ENCODE measurements around the gene KLHL8. TPM values are rescaled to one million over a fixed set of nuclear protein-coding genes. Genes with fewer than 3 reads are reported as not detected.

KLHL8 gene
- total RNA-seq, 1 experiment from 2014 or later: 15.4 TPM

DNA sequence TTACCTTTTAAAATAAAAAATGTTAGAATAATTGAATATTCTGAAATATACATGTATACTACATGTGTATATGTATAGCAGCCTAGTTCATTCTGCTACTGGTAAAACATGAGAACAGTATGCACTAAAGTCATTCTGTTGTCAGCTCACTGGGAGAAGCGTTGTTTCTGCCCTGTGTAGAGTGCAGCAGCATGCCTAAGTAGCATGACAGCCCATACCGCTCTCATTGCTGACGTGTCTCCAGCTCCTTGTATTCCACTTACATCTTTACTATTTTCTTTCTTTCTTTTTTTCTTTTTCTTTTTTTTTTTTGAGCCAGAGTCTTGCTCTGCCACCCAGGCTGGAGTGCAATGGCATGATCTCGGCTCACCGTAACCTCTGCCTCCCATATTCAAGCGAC is 90.7 kb downstream of the KLHL8 start:
- Histone ChIP-seq H3K4me1 (ENCODE audit: insufficient read depth, low read length, poor library complexity, severe bottlenecking) (peaks cover 9% of the 10 kb centered on the region), H3K27me3 (replicated peaks; ENCODE audit: insufficient read depth, low read depth, low read length, poor library complexity) (no peaks in the 10 kb centered on the region), H3K36me3 (ENCODE audit: insufficient read depth, low read length, poor library complexity, severe bottlenecking) (peaks cover 71% of the 10 kb centered on the region), H3K9me3 (ENCODE audit: low read depth, low read length, poor library complexity, severe bottlenecking) (no peaks in the 10 kb centered on the region), H3K4me3 (ENCODE audit: low read depth, low read length, poor library complexity, severe bottlenecking) (no peak overlapping the region), H3K27ac (ENCODE audit: low read depth, low read length, poor library complexity, severe bottlenecking) (no peak overlapping the region)
- TF ChIP-seq CTCF (conservative IDR thresholded peaks at IDR 0.05; ENCODE audit: low read depth, low read length) (no peak), EZH2 (IDR thresholded peaks at IDR 0.05; ENCODE audit: borderline replicate concordance, low read depth, low read length, poor library complexity, severe bottlenecking) (no peak)
- no peak for DNase-seq (ENCODE audit: low spot score)
- no TSS peak for BruUV-seq (replicated peaks)
- intact Hi-C loops (cut with micrococcal nuclease; ENCODE audit: unreplicated experiment): no loop called here
- ChIA-PET CTCF (no interaction called here), POLR2A (ENCODE audit: low non-redundant PET) (no interaction called here)

- BruUV-seq (replicated peaks): no TSS peak
- H3K27ac ChIP-seq (ENCODE audit: low read depth, low read length, poor library complexity, severe bottlenecking): no peak overlapping the region
- H3K4me3 ChIP-seq (ENCODE audit: low read depth, low read length, poor library complexity, severe bottlenecking): no peak overlapping the region
- ChIA-PET CTCF (no interaction called here), POLR2A (ENCODE audit: low non-redundant PET) (no interaction called here)
- H3K27me3 ChIP-seq (replicated peaks; ENCODE audit: insufficient read depth, low read depth, low read length, poor library complexity): no peaks in the 10 kb centered on the region
- peaks cover 57% of the 10 kb centered on the region for H3K36me3 ChIP-seq (ENCODE audit: insufficient read depth, low read length, poor library complexity, severe bottlenecking)
- intact Hi-C loops (cut with micrococcal nuclease; ENCODE audit: unreplicated experiment): no loop called here
- peaks cover 9% of the 10 kb centered on the region for H3K4me1 ChIP-seq (ENCODE audit: insufficient read depth, low read length, poor library complexity, severe bottlenecking)
- no peak for DNase-seq (ENCODE audit: low spot score)
- no peak for TF ChIP-seq CTCF (conservative IDR thresholded peaks at IDR 0.05; ENCODE audit: low read depth, low read length)
- no peak for TF ChIP-seq EZH2 (IDR thresholded peaks at IDR 0.05; ENCODE audit: borderline replicate concordance, low read depth, low read length, poor library complexity, severe bottlenecking)
- no peaks in the 10 kb centered on the region for H3K9me3 ChIP-seq (ENCODE audit: low read depth, low read length, poor library complexity, severe bottlenecking)
Observed at GRCh38 chr4:87128006-87128705, 92.3 kb downstream of the KLHL8 start.

GRCh38 chr4:87126056-87126455 is 94.4 kb downstream of the KLHL8 start:
- no peaks in the 10 kb centered on the region for H3K9me3 ChIP-seq (ENCODE audit: low read depth, low read length, poor library complexity, severe bottlenecking)
- H3K36me3 ChIP-seq (ENCODE audit: insufficient read depth, low read length, poor library complexity, severe bottlenecking): peaks cover 38% of the 10 kb centered on the region
- POLR2A ChIA-PET (ENCODE audit: low non-redundant PET): no interaction called here
- H3K27ac ChIP-seq (ENCODE audit: low read depth, low read length, poor library complexity, severe bottlenecking): no peak overlapping the region
- CTCF ChIA-PET: no interaction called here
- no peak for TF ChIP-seq CTCF (conservative IDR thresholded peaks at IDR 0.05; ENCODE audit: low read depth, low read length)
- no peak overlapping the region for H3K4me3 ChIP-seq (ENCODE audit: low read depth, low read length, poor library complexity, severe bottlenecking)
- H3K4me1 ChIP-seq (ENCODE audit: insufficient read depth, low read length, poor library complexity, severe bottlenecking): peaks cover 22% of the 10 kb centered on the region
- BruUV-seq (replicated peaks): no TSS peak
- DNase-seq (ENCODE audit: low spot score): no peak
- no peaks in the 10 kb centered on the region for H3K27me3 ChIP-seq (replicated peaks; ENCODE audit: insufficient read depth, low read depth, low read length, poor library complexity)
- intact Hi-C loops (cut with micrococcal nuclease; ENCODE audit: unreplicated experiment): no loop called here
